GM06990 (cell line): ENCODE results near the gene SPSB4.

Experiments
- DNase-seq: peaks from one replicate; pipeline ENCODE4 v3.0.0-alpha.2; 2011; ENCODE audit not compliant: insufficient read length; ENCODE audit errors: extremely low read depth
- H3K27me3 ChIP-seq: replicated peaks from 2 replicates; pipeline ENCODE4 v1.6.0; 2011; ENCODE audit warnings: low read length; ENCODE audit not compliant: control insufficient read depth, insufficient read depth
- H3K36me3 ChIP-seq: 2 replicates; pipeline ENCODE4 v1.5.1; 2011; ENCODE audit warnings: low read length; ENCODE audit not compliant: control insufficient read depth, insufficient read depth
- H3K4me3 ChIP-seq: replicated peaks from 2 replicates; pipeline ENCODE4 v1.5.1; 2011; ENCODE audit warnings: low read depth, mild to moderate bottlenecking, control low read depth, low read length
- TF ChIP-seq, protein P1 (sequence below): IDR thresholded peaks from 2 replicates; pipeline ENCODE4 v1.5.1; 2011; ENCODE audit warnings: low read length, control low read depth, mild to moderate bottlenecking, inconsistent platforms; ENCODE audit not compliant: insufficient read depth, poor library complexity, severe bottlenecking

SPSB4 gene

DNA sequence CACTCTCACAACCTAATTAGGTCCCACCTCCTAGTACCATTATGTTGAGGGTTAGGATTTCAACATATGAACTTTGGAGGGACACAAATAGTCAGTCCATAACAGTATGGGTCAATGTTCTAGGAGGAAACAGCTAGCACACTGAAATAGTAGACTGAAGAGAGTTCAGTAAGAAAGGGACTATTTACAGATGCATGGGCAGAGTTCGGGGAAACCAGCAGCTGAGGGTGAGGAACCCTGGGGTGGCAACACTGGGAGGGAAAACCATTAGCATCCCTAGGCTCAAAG, 102.5 kb downstream of the SPSB4 start:
- Histone ChIP-seq H3K27me3 (no peaks in the 10 kb centered on the region; the same call in 1 of the 2 replicates), H3K4me3 (no peak overlapping the region), H3K36me3 (no peaks in the 10 kb centered on the region)
- TF ChIP-seq, protein P1, sequence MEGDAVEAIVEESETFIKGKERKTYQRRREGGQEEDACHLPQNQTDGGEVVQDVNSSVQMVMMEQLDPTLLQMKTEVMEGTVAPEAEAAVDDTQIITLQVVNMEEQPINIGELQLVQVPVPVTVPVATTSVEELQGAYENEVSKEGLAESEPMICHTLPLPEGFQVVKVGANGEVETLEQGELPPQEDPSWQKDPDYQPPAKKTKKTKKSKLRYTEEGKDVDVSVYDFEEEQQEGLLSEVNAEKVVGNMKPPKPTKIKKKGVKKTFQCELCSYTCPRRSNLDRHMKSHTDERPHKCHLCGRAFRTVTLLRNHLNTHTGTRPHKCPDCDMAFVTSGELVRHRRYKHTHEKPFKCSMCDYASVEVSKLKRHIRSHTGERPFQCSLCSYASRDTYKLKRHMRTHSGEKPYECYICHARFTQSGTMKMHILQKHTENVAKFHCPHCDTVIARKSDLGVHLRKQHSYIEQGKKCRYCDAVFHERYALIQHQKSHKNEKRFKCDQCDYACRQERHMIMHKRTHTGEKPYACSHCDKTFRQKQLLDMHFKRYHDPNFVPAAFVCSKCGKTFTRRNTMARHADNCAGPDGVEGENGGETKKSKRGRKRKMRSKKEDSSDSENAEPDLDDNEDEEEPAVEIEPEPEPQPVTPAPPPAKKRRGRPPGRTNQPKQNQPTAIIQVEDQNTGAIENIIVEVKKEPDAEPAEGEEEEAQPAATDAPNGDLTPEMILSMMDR: no peak
- DNase-seq: no peak

DNA sequence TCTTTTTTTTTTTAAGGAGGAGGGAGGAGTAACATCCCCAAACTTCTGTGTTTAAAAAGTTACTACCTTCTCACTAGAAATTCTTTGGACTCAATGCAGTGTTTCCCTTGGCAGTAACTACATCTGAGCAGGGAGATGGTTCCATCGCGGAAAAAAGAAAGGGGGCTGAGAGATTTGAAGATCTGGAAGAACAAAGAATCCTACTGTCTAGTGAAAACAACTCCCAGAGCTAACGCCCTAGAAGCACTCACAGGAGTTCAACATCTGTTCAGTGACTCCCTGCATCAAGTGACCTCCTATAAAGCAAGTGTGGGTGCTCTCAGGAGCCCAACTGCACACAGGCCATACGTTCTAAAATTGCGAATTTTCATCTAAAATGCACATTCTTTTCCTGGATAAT, 113.7 kb downstream of the SPSB4 start:
- TF ChIP-seq, protein P1: no peak
- DNase-seq: no peak
- H3K4me3 ChIP-seq: no peak overlapping the region
- no peaks in the 10 kb centered on the region for H3K36me3 ChIP-seq
- H3K27me3 ChIP-seq: no peaks in the 10 kb centered on the region

DNA sequence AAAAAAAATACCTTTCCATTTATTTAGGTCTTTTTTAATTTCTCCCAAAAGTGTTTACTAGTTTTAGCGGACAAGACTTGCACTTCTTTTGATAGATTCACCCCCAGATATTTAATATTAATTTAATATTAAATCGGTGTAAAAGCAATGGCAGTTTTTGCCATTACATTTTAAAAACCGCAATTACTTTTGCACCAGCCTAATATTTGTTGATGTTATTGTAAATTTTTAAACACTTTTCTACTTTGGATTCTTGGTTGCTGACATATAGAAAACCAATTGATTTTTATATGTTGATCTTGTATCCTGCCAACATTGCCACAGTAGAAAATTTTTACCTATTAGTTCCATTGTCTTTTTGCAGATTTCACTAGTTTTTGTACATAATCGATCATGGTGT, 116.5 kb downstream of the SPSB4 start:
- TF ChIP-seq, protein P1: no peak
- Histone ChIP-seq H3K27me3 (no peaks in the 10 kb centered on the region), H3K4me3 (no peak overlapping the region), H3K36me3 (no peaks in the 10 kb centered on the region)
- no peak for DNase-seq

DNA sequence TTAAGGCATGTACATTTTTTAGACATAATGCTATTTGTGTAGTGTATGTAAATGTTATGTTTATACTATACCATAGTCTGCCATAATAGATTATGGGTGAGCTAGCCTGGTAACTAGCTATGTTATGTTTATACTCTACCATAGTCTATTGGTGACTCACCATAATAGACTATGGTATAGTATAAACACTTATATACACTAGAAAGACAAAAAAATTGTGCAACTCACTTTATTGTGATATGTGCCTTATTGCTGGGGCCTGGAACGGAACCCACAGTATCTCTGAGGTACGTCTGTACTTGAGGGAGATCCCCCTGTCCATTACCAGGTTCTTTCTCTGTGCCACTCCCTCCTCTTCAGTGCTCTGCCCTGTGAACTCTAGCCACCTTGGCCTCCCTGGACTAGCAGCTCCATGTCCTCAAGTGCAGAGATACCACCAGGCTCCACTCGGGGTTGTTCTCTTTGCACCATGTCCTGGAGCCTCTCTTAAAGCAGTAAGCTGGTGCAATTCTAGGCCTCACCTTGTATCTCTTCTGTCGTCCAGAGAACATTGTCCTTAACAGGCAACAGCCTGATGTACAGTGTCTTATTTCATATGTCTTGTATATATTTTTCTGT, 119.6 kb downstream of the SPSB4 start:
- no peak for DNase-seq
- H3K27me3 ChIP-seq: no peaks in the 10 kb centered on the region; the same call in 1 of the 2 replicates
- TF ChIP-seq, protein P1: no peak
- no peak overlapping the region for H3K4me3 ChIP-seq
- H3K36me3 ChIP-seq: no peaks in the 10 kb centered on the region

DNA sequence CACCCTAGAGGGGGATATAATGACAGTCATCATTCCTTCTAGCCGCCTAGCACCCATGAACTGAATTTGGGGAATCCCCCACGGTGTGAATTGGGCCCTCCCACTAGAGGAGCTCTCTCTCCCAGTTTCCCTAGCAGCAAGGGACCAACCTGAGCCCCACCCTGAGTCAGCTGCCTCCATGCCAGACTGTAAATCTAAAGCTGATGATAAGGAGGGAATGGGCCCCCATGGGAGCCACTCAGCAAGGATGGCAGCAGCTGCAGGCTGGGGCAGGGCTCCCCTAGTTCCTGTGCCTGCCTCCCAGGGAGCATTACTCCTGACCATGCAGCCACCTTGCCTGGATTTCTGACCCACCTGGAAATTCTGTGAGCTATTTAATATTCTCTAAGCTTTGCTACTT, 123.5 kb downstream of the SPSB4 start:
- H3K36me3 ChIP-seq: no peaks in the 10 kb centered on the region
- no peak overlapping the region for H3K4me3 ChIP-seq
- H3K27me3 ChIP-seq: no peaks in the 10 kb centered on the region; the same call in 1 of the 2 replicates
- TF ChIP-seq, protein P1: no peak
- no peak for DNase-seq

DNA sequence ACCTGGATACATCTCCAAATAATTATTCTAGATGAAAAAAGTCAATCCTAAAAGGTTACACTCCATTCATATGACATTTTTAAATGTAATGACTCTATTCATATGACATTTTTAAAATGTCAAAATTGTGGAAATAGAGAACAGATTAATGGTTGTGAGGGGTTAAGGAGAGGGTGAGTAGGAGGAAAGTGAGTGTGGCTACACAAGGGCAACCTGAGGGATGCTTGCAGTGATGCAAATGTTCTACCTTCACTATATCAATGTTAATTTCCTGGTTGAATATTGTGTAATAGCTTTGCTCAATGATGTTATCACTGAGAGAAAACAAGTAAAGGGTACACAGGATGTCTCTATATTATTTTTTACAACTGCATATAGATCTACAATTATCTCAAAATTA, 125.6 kb downstream of the SPSB4 start:
- Histone ChIP-seq H3K36me3 (no peaks in the 10 kb centered on the region), H3K27me3 (no peaks in the 10 kb centered on the region; the same call in 1 of the 2 replicates), H3K4me3 (no peak overlapping the region)
- TF ChIP-seq, protein P1: no peak
- no peak for DNase-seq
